Jurkat, Clone E6-1 (cell line): Measurements from ENCODE around the gene SNAPC5. TPM values are rescaled to one million over a fixed set of nuclear protein-coding genes. Genes with fewer than 3 reads are reported as not detected.
"Not testable (repeated sequence)": the region's sequence is repeated elsewhere in the genome, so short reads cannot be mapped to it uniquely, and the experiment has no call there.

ENCODE experiments used
- DNase-seq: peaks from one replicate; pipeline ENCODE4 v3.0.0-alpha.2; 2011; ENCODE audit warnings: low read depth, low spot score
- H3K4me3 ChIP-seq: 2 replicates; pipeline ENCODE4 v1.5.1; 2011; ENCODE audit warnings: mild to moderate bottlenecking, low read length, control low read depth, moderate library complexity
- polyA plus RNA-seq: library from polyadenylated mRNA; unstranded; fragments of >200 nt; gene quantifications from one replicate; pipeline ENCODE4 v1.2.1, GENCODE V29; 2012; ENCODE audit warnings: missing spikeins; ENCODE audit not compliant: insufficient read length, insufficient read depth

The SNAPC5 gene, protein sequence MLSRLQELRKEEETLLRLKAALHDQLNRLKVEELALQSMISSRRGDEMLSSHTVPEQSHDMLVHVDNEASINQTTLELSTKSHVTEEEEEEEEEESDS
- 60.2 TPM for polyA plus RNA-seq

DNA sequence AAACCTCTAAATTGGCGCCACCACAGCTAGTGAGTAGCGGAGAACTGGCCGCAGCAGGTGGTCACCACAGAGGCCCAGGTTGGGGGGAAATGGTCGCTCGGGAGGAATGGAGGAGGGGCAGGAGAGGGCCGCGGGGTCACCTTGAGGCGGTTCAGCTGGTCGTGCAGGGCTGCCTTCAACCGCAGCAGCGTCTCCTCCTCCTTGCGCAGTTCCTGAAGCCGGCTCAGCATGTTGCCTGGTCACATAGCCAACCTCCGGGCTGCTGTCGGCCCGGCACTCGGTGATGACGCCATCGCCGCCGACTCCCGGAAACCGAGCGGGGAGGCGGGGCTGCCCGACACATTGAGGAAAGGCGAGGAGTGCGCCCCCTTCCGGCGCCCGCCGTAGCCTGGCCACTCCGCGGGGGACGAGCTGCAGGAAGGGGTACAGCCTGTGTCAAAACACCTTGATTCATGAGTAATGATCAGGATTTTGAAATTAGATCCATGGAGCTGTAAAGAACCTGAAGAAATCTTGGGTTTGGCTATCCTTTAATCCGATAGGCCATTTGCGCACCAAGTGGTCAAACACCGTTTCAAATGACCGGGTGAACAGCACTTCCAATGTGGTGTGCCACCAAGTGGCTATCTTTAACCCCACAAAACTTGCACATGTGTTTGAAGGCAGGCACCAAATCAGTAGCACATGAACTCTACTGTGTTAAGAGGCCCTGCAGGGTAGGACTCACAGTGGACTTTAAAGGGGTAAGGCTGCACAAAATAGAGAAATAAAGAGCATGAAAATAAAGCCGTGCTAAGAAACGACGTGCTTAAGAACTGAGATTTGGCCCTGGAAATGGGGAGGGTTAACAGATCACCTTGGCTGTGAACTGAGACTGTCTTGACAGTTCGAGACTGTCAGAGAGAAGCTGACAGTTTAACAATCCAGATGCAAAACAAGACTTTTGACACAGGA lies at the start of gene SNAPC5:
SNAPC5 (minus strand) TSS at position 261 of the 954 bp plus-strand sequence; CDS start at position 230, 31 bp downstream.
- H3K4me3 ChIP-seq, result peak within 1 kb of the TSS; percentile 67
- DNase-seq, result peak; percentile 91

DNA sequence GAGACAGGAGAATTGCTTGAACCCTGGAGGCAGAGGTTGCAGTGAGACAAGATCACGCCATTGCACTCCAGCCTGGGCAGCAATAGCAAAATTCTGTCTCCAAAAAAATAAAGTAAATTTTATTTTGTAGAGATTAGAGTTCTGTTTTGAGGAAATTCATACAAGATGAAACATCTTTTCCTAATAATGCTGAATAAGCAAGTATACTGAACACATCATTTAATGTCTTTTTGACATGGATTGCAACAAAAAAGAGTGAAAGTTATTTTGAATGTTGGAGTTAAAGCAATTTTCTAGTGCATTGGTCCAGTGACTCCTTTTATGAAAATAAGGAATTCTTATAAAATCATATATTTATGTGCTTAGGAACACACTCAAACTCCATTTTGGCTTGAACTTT lies 47.7 kb upstream of the SNAPC5 start:
- no peak for DNase-seq
- H3K4me3 ChIP-seq, result no peak overlapping the region

DNA sequence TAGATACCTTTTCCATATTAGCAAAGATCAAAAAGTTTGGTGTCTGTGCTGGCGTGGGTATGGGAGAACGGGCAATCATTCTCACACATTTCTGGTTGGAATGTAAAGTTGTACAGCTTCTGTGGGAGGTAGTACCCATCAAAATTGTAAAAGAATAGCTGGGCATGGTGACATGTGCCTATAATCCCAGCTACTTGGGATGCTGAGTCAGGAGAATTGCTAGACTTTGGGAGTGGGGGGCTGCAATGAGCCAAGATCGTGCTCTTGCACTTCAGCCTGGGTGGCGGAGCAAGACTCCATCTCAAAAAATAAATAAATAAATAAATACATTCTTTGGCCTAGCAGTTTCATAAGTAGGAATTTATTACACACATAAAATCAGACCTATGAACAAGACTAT lies 45.3 kb upstream of the SNAPC5 start:
- H3K4me3 ChIP-seq, result no peak overlapping the region
- DNase-seq, result no peak

DNA sequence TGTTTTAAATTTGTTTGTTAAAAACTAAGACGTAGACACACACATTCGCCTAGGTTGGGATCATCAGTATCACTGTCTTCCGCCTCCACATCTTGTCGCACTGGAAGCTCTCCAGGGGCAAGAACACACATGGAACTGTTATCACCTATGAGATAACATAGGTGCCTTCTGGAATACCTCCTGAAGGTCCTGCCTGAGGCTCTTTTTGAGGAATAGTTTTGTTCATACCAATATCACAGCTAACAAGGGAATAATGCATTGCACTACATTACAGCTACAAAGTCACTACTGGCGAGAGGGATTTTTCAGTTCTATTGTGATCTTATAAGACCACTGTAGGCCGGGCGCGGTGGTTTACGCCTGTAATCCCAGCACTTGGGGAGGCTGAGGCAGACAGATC lies 37.5 kb upstream of the SNAPC5 start:
- no peak for DNase-seq
- H3K4me3 ChIP-seq, result no peak overlapping the region

DNA sequence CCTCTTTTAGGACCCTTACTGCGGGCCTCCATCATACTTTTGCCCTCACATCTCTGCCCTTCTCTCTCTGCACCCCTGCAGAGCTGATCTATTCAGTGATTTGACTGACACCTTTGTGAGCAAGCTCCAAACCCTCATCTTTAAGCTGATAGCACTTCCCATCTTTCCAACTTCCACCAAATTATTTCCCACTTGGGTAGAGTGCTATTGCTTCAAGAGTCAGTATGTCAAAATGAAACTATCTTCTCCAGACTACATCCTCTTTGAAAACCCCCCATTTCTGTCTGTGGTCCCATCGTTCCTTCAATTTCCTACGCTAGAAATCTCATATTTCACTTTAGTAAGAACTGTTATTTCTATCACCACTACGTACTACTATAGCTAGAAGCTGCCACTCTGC lies 27.3 kb upstream of the SNAPC5 start:
- no peak for DNase-seq
- no peak overlapping the region for H3K4me3 ChIP-seq

DNA sequence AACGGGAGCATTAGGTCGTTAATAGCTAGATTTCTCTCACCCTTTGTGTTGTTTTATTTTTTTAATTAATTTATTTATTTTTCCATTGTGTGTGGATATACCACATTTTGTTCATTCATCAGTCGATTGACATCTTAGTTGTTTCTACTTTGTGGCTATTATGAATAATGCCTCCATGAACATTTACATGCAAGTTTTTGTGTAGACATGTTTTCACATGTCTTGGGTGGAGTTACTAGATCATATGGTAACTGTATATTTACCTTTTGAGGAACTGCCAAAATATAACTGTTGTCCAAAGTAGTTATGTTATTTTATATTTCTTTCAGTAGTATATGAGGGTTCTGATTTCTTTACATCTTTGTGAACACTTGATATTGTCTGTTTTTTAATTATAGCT lies 26.4 kb upstream of the SNAPC5 start:
- DNase-seq, result no peak
- H3K4me3 ChIP-seq, result no peak overlapping the region

DNA sequence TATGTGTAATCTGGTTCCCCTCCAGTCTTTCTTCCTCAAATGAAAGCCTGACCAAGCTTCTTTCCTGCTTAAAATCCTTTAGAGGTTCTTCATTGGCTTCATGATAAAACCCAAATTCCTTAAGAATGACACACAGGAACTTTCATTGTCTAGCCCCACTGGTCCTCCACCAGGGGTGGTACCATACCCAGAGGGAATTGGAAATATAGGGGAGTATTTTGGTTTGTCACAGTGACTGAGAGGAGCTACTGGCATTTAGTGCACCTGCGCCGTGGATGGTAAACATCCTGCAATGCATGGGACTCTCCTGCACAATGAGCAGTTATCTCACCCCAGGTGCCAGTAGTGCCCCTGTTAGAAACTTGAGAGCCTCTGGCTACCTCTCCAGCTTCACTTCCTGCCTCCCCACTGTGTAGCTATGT lies 18.4 kb upstream of the SNAPC5 start:
- no peak for DNase-seq
- no peak overlapping the region for H3K4me3 ChIP-seq

DNA sequence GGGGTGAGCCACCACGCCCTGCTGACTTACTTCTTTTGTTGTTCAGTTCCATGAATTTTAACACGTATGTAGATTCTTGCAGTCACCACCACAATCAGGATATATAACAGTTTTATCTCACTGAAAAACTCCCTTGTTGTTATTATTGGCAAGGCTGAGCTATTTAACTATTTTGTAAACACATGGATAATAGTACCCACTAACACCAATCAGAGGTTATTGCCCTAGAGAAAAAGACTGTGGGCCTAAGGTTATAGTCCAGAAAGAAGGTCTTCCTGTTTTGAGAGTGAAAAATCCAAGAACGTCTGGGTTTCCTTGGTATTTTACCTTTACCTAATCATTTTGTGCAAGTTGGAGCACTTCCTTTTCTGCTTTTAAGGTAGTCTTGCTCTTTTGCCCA lies 17.0 kb upstream of the SNAPC5 start:
- no peak for DNase-seq
- H3K4me3 ChIP-seq, result no peak overlapping the region

DNA sequence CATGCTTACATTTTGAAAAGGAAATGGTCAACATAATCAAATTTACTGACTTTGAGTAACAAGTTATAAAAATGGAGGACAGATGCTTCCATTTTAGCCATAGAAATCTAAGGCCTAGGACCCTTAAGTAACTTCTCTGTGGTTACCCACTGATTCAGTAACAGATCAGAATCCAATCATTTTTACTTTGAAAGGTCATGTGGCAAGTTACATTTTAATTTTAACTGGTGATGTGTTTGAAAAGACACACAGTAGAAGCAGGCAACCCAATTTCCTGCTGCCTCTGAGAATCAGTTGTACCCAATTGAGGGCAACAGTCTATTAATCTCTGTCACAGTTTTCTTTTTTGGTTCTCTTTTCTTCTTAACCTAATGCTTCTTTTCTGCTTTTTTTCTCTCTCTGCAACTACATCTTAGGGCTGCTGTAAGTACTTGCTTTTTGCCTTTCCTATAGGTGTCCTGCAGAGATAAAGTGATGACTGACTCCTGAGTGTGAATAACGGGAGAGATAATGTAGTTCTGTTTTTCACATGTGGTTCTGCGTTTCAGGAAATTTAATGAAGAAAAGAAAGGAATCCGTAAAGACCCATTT lies 10.8 kb upstream of the SNAPC5 start:
- no peak overlapping the region for H3K4me3 ChIP-seq
- peak; percentile 58 for DNase-seq

DNA sequence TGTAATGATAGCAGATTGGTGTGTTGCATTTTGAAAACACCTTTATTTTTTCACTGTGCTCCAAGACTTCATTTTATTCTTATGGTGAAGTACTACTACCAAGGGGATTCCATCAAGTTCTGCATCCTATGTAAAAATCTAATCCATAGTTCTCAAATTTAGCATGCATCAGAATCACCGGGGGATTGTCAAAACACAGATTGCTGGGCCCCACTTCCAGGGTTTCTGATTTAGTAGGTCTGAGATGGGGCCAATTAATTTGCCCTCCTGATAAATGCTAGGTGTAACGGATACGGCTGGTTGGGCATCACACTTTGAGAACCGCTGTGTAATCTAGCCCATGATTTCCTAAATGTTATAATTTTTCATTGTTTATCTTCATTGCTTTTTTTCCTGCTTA lies 8.3 kb upstream of the SNAPC5 start:
- no peak for DNase-seq
- H3K4me3 ChIP-seq, result peak overlapping the region; percentile 71

DNA sequence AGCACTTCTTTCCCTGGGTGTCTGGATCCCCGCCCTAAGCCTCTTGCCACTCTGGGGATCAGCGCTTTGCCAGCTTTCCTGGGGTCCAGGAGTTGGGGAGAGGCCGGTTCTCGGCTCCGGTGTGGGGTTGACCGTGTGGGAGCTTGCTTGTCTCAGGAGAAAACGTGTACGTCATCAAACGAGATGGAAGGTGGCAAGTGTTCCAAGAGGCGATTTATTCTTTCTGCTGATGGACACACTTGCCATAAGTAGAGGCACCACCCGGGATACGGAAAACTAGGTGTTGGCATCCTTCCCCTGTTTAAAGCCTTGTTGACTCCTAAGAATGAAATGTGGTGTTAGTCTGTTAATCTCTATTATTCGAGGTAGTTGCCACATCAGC lies 7.9 kb upstream of the SNAPC5 start:
- no peak for DNase-seq
- peak overlapping the region; percentile 71 for H3K4me3 ChIP-seq

DNA sequence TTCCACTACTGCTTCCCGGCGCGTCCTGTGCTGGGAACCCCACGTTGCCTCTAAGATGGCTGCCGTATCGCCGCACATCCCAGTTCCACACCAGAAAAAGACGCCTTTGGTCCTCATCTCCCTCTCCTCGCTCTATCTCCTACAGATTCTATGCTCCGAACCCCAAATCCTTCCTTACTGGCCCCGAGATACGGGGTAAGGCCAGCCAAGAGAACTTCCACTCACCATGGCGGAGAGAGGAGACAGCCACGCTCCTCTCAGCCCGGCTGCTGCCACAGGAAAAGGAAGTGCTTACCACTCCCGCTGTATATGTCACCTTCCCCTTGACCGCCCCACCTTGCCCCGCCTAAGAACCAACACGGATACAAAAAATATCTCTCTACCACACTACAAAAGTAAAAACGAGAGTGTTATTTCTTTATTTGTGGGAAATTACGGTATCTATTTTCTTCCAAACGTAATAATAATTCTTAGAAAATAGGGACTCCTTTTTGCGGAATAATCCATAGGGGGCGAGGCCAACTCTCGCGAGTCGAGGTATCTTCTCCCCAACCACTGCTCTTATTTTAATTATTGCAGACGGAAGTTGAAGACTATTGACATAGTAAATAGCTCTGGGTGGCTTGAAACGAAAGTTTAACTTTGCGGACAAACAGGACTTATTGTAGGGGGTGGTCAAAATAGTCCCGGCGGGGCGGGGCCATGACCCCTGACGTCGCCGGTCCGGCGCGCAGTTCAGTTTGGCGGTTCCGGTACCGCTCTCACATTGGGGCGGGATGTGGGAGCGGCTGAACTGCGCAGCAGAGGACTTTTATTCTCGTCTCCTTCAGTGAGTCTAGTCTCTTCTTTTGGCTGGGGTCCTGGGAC lies 7.2 kb upstream of the SNAPC5 start, which contains the start of the genes RPL4 and ZWILCH:
RPL4 (minus strand) TSS at position 293 of the 867 bp plus-strand sequence; CDS start at position 228, 65 bp downstream.
ZWILCH (plus strand) TSS at position 764 of the 867 bp plus-strand sequence; CDS start at position 777, 13 bp downstream.
- DNase-seq, result peak; percentile 84
- H3K4me3 ChIP-seq, result peak within 1 kb of the TSS; percentile 71

DNA sequence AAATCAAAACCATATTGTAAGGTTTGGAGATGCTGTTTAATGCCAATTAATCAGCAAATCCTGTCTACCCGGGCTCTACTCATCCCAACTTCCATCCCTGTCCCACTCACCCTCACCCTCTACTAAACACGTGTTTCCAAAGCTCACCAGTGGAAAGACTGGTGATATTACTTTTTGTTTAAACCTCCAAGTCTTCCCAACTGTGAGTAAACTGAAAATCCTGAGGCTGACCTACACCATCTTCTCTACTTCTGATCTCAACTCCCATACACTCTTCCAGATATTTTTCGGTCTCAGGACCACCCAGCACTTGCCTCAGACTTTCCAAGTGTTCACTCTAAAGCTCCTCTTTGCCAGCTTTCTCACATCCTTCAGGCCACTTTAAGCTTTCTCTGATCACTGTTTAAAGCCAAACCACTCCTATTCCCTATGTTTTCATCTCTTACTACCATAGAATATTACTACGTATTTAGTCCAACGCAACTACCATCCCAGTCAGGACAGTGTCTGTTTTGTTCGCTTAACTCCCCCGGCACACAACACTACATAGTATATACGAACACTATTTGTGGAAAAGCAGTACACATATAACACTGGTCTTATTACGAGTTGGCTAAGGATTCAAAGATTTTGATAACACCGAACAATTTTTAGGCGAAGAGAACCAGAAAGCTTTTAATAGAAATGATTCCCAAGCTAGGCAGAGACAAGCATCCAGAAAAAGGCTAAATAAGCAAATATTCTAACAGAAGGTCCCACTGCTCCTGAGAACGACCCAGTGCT lies 6.4 kb upstream of the SNAPC5 start:
- no peak for DNase-seq
- peak overlapping the region; percentile 71 for H3K4me3 ChIP-seq

DNA sequence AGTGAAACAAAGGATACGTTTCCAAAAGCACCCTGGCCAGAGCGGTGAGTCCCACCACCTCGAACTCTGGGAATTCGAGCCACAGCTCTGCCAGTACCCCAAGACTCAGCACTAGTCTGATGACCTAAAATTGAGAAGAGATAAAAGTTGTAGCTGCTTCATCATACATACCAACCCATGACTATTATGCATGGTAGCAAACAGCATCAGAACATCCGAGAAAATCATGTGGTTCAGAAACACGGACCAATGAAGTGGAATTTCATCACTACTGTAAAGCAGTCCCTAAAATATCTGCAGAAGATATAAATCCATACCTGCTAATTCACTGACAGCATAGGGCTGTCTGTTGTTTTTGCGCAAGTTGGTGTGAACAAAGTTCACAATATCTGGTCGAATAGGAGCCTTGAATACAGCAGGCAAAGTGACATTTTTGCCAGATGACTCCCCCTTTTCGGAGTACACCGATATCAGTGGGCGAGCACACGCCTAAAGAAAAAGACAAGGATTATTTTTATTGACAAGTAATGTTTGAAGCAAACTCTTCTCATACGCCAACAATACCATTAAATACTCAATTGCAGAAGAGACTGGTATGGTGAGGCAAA lies 5.6 kb upstream of the SNAPC5 start:
- not testable (repeated sequence) for DNase-seq
- H3K4me3 ChIP-seq, result peak overlapping the region; percentile 71

DNA sequence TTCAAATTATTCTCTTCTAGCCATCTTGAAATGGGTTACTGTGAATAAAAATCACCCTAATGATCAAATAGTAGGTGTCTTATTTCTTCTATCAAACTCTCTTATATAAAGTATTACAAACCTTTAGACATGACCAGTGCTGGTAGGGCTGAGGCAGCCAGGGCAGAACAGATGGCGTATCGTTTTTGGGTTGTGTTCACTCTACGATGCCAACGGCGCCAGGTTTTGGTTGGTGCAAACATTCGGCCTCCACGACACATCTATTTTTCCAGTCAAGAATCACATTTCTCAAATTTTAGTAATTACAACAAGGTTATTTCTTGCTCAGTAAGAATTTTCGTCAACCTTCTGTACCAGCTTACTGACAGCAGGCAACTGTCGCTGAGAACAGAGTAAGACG lies 4.9 kb upstream of the SNAPC5 start:
- H3K4me3 ChIP-seq, result no peak overlapping the region
- no peak for DNase-seq

DNA sequence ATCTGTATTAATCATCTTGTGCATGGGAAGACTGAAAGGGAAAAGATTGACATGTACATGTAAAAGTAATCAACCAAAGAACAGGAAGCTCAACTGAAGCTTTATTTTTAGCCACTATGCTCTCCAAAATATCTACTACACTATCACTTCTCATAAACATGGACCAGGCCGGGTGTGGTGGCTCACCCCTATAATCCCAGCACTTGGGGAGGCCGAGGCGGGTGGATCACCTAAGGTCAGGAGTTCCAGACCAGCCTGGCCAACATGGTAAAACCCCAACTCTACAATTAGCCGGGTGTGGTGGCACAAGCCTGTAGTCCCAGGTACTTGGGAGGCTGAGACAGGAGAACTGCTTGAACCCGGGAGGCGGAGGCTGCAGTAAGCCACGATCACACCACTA lies 2.8 kb upstream of the SNAPC5 start:
- not testable (repeated sequence) for DNase-seq, H3K4me3 ChIP-seq

DNA sequence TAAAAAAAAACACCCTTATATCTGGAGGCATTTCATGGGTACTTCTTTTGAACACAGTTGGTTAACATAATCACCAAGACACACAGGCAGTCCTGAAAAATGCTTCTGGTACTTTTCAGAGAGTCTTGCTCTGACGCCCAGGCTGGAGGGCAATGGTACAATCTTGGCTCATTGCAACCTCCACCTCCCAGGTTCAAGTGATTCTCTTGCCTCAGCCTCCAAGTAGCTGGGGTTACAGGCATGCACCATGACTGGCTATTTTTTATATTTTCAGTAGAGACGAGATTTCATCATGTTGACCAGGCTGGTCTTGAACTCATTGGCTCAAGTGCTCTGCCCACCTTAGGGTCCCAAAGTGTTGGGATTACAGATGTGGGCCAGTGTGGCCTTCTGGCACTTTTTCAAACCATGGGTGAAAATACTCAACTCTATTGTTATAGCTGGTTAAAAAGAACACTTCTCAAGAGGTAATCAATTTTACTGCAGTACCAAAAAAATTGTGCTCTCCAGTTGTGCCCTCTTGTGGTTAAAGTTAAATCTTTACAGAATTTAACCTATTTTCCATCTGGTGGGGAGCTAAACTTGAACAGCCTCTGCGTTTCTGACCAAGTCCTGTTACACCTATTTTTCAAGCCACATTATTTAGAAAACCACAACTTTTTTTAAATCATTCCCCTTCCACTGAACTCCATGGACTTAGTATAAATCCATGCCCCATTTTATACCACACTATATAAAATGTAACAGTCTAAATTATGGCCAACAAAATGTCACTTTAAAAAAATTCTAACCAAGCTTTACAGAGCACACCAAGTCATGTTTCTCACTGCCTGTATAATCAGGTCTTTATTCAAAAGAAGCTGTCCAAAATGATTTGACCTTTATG lies 1.2 kb upstream of the SNAPC5 start:
- DNase-seq, result peak; percentile 47
- H3K4me3 ChIP-seq, result no peak overlapping the region
